HepG2 (cell line): Measurements from ENCODE around the gene NDE1. TPM values are rescaled to one million over a fixed set of nuclear protein-coding genes. Genes with fewer than 3 reads are reported as not detected.
A peak's percentile ranks its signal among the peaks of the same experiment; 100 is the strongest.

Experiments
- ATAC-seq: fragments of 200-7000 bp; cut with Tn5 transposase; 3 replicates; pipeline ENCODE4 v1.9.1; 2020; ENCODE audit warnings: mild to moderate bottlenecking, moderate library complexity
- BruUV-seq: library from RNA; stranded (reverse); fragments of 400-500 nt; replicated peaks from 2 replicates; lab custom pipeline; 2021; lab: Mats Ljungman, UMichigan
- CTCF ChIA-PET: fragments of 300-600 bp; formaldehyde crosslinking; extraction: SDS; loops from one replicate; lab custom pipeline; 2021; ENCODE audit warnings: low total read pairs, inconsistent platforms, low intra/inter-chr PET ratio; lab: Yijun Ruan, JAX
- POLR2A ChIA-PET: fragments of 350-600 bp; sonication (Branson Sonifier 250); formaldehyde crosslinking; loops from one replicate; lab custom pipeline; 2020; ENCODE audit warnings: antibody characterized with exemption, inconsistent platforms; lab: Yijun Ruan, JAX
- DNase-seq: peaks from one replicate; pipeline ENCODE4 v3.0.0-alpha.2; 2015; ENCODE audit warnings: low spot score
- FAIRE-seq: peaks from 3 replicates; lab custom pipeline; 2011; peaks lifted over from hg19 to GRCh38; lab: Jason Lieb, UNC
- H2AFZ ChIP-seq: one replicate; pipeline ENCODE4 v1.6.1; 2011; ENCODE audit warnings: low read length, inconsistent platforms
- H3K27ac ChIP-seq: fragments of 300-600 bp; 3 replicates; pipeline ENCODE4 v1.8.0; 2011; ENCODE audit warnings: mixed run types, mild to moderate bottlenecking, mixed read lengths, low read length, inconsistent platforms; ENCODE audit not compliant: insufficient read depth; ENCODE audit errors: extremely low read length
- H3K27me3 ChIP-seq, 2 experiments: fragments of 200-600 bp in 1 of 2; 2 replicates in 1 of 2; 3 replicates in 1 of 2; pipeline versions ENCODE4 v1.6.0 to v1.8.0; 2011; ENCODE audit warnings: low read length in 2 of 2, mild to moderate bottlenecking in 2 of 2, moderate library complexity in 2 of 2, inconsistent platforms in 1 of 2; ENCODE audit not compliant: insufficient read depth in 2 of 2, control insufficient read depth in 1 of 2
- H3K36me3 ChIP-seq, 2 experiments: fragments of 200-600 bp in 1 of 2; replicated peaks in 1 of 2; 2 replicates in 1 of 2; 3 replicates in 1 of 2; pipeline versions ENCODE4 v1.5.1 to v1.8.0; 2011; ENCODE audit warnings: low read length in 2 of 2, inconsistent platforms in 1 of 2; ENCODE audit not compliant: insufficient read depth in 2 of 2, control insufficient read depth in 1 of 2
- H3K4me1 ChIP-seq: 2 replicates; pipeline ENCODE4 v1.5.1; 2012; ENCODE audit warnings: low read length, inconsistent platforms; ENCODE audit not compliant: insufficient read depth
- H3K4me2 ChIP-seq: 2 replicates; pipeline ENCODE4 v1.6.0; 2011; ENCODE audit warnings: low read depth, low read length, inconsistent platforms
- H3K4me3 ChIP-seq, 3 experiments: fragments of 200-600 bp in 1 of 3; sonication (generic), shearing (Covaris generic) in 1 of 3; replicated peaks in 1 of 3; 2 replicates each; pipeline ENCODE4 v1.5.1; 2011 to 2016; ENCODE audit warnings: low read length in 3 of 3, inconsistent platforms in 2 of 3, low read depth in 2 of 3, mild to moderate bottlenecking in 2 of 3, control low read depth in 1 of 3, mixed read lengths in 1 of 3; ENCODE audit not compliant: insufficient read depth in 1 of 3
- H3K79me2 ChIP-seq: one replicate; pipeline ENCODE4 v1.6.1; 2011; ENCODE audit warnings: low read length, inconsistent platforms; ENCODE audit not compliant: insufficient read depth
- H3K9ac ChIP-seq: 2 replicates; pipeline ENCODE4 v1.6.0; 2011; ENCODE audit warnings: mild to moderate bottlenecking, low read depth, low read length, inconsistent platforms; ENCODE audit not compliant: insufficient read depth
- H3K9me3 ChIP-seq: 2 replicates; pipeline ENCODE4 v1.5.1; 2012; ENCODE audit warnings: mild to moderate bottlenecking, low read length
- H4K20me1 ChIP-seq: 2 replicates; pipeline ENCODE4 v1.6.0; 2011; ENCODE audit warnings: inconsistent platforms, mild to moderate bottlenecking, low read length, moderate library complexity; ENCODE audit not compliant: insufficient read depth
- ATF7 ChIP-seq, 2 experiments: fragments of 450-650 bp in 1 of 2; sonication (generic) in 1 of 2; formaldehyde crosslinking in 1 of 2; IDR thresholded peaks; 2 replicates each; pipeline versions ENCODE4 v1.4.0 to v1.6.1; 2016 to 2020; ENCODE audit warnings: antibody characterized with exemption in 1 of 2, mild to moderate bottlenecking in 1 of 2, missing genetic modification reagents in 1 of 2
- ATF7-NPFF ChIP-seq: sonication (generic); formaldehyde crosslinking; IDR thresholded peaks from 2 replicates; pipeline ENCODE4 v1.8.1; 2023; ENCODE audit warnings: mild to moderate bottlenecking, low read depth, missing genetic modification reagents, moderate library complexity
- BRD4 ChIP-seq: sonication (generic); formaldehyde crosslinking; IDR thresholded peaks from 2 replicates; pipeline ENCODE4 v1.4.0; 2020; ENCODE audit warnings: missing genetic modification reagents
- DMTF1 ChIP-seq: sonication (generic); formaldehyde crosslinking; IDR thresholded peaks from 2 replicates; pipeline ENCODE4 v1.4.0; 2020; ENCODE audit warnings: mild to moderate bottlenecking, missing genetic modification reagents
- HOXA9 ChIP-seq: sonication (generic); formaldehyde crosslinking; IDR thresholded peaks from 2 replicates; pipeline ENCODE4 v1.8.1; 2022; ENCODE audit warnings: missing genetic modification reagents, mild to moderate bottlenecking, moderate library complexity, borderline replicate concordance
- PHF20 ChIP-seq: sonication (generic); formaldehyde crosslinking; IDR thresholded peaks from 2 replicates; pipeline ENCODE4 v1.5.0; 2020; ENCODE audit warnings: mild to moderate bottlenecking, missing genetic modification reagents
- RAD21 ChIP-seq: fragments of 450-650 bp; formaldehyde crosslinking; IDR thresholded peaks from 2 replicates; pipeline ENCODE4 v1.5.0; 2020; ENCODE audit warnings: mild to moderate bottlenecking
- TFDP1 ChIP-seq: IDR thresholded peaks from 2 replicates; pipeline ENCODE4 v1.6.1; 2016; ENCODE audit warnings: missing compliant biosample characterization, missing genetic modification reagents, borderline replicate concordance
- ZNF317 ChIP-seq: sonication (generic); formaldehyde crosslinking; IDR thresholded peaks from 2 replicates; pipeline ENCODE4 v1.5.0; 2020; ENCODE audit warnings: mild to moderate bottlenecking, missing genetic modification reagents
- ZNF329 ChIP-seq: sonication (generic); formaldehyde crosslinking; IDR thresholded peaks from 2 replicates; pipeline ENCODE4 v1.9.0; 2021; ENCODE audit warnings: low read depth, mild to moderate bottlenecking, missing genetic modification reagents
- ZNF567 ChIP-seq: sonication (generic); formaldehyde crosslinking; IDR thresholded peaks from 2 replicates; pipeline ENCODE4 v1.8.1; 2023; ENCODE audit warnings: mild to moderate bottlenecking, missing genetic modification reagents, borderline replicate concordance
- ZNF629 ChIP-seq: sonication (generic); formaldehyde crosslinking; conservative IDR thresholded peaks from 2 replicates; pipeline ENCODE4 v1.5.0; 2020; ENCODE audit warnings: missing genetic modification reagents
- ZNF644 ChIP-seq: IDR thresholded peaks from 2 replicates; pipeline ENCODE4 v1.6.1; 2016; ENCODE audit warnings: low read depth
- ZNF660 ChIP-seq: sonication (generic); formaldehyde crosslinking; IDR thresholded peaks from 2 replicates; pipeline ENCODE4 v1.5.1; 2020; ENCODE audit warnings: mild to moderate bottlenecking, low read depth, missing genetic modification reagents, borderline replicate concordance
- ZNF747 ChIP-seq: sonication (generic); formaldehyde crosslinking; IDR thresholded peaks from 2 replicates; pipeline ENCODE4 v1.8.1; 2023; ENCODE audit warnings: missing genetic modification reagents, mild to moderate bottlenecking, borderline replicate concordance
- ZNF879 ChIP-seq: sonication (generic); formaldehyde crosslinking; IDR thresholded peaks from 2 replicates; pipeline ENCODE4 v1.8.1; 2023; ENCODE audit warnings: missing genetic modification reagents
- WGBS: methylation state at CpG from one replicate; pipeline ENCODE4 v1.1.6; 2017; ENCODE audit warnings: low lambda C conversion rate; 5-methylcytosine and 5-hydroxymethylcytosine counted together
- in situ Hi-C: cut with HindIII; loops from 2 replicates; pipeline ENCODE4 v1.10.0; 2017; ENCODE audit warnings: low pct_unique_long_range_greater_than_20kb; ENCODE audit not compliant: extremely low pct_ligation_motif_present
- intact Hi-C: fragments of 100-400 bp; cut with micrococcal nuclease; formaldehyde crosslinking; loops from one replicate; pipeline ENCODE4 v1.10.0; 2022; ENCODE audit not compliant: unreplicated experiment
- polyA plus RNA-seq, 8 experiments: library from polyadenylated mRNA; depleted of rRNA in 3 of 8; stranded (reverse) in 7 of 8; unstranded in 1 of 8; fragments of >200 nt; fragmentation: Illumina TruSeq in 4 of 8; extraction: Trizol in 4 of 8; gene quantifications; 2 replicates each; pipeline versions ENCODE4 v1.2.1 to v1.2.3, GENCODE V29; 2011 to 2016; ENCODE audit warnings: low read depth in 4 of 8, missing spikeins in 1 of 8, mixed read lengths in 1 of 8; ENCODE audit not compliant: insufficient read depth in 1 of 8
- total RNA-seq, 5 experiments: library from RNA; depleted of rRNA; stranded (reverse); fragments of >200 nt; fragmentation: Illumina TruSeq; extraction: Trizol; gene quantifications; 2 replicates each; pipeline ENCODE4 v1.2.3, GENCODE V29; 2016; ENCODE audit warnings: low read depth in 1 of 5
- TF ChIP-seq, protein P1 (sequence below): IDR thresholded peaks from 2 replicates; pipeline ENCODE4 v1.6.1; 2016; ENCODE audit warnings: mild to moderate bottlenecking, missing biosample characterization, missing genetic modification reagents

NDE1 gene
- total and polyA plus RNA-seq, 2 of the 13 experiments (the other 11 are each of a cell fraction or from before 2014, with no cell fraction given), result 40.9 to 72.5 TPM

GRCh38 chr16:15607700-15608396, 42.2 kb upstream of the NDE1 start (continued):
- no peak for TF ChIP-seq RAD21 (CRISPR knock-in tag)
- no peak for TF ChIP-seq BRD4 (CRISPR knock-in tag)
- no peak for TF ChIP-seq ZNF329 (CRISPR knock-in tag)
- no peak for TF ChIP-seq ZNF317 (CRISPR knock-in tag)
- TF ChIP-seq ZNF660, result no peak
- TF ChIP-seq HOXA9 (CRISPR knock-in tag), result no peak
- no peak for TF ChIP-seq ZNF629
- no peak for TF ChIP-seq ZNF879 (CRISPR knock-in tag)
- no peak for TF ChIP-seq ZNF644

GRCh38 chr16:15608398-15609285, 41.4 kb upstream of the NDE1 start:
- Histone ChIP-seq H4K20me1 (no peaks in the 10 kb centered on the region), H3K4me2 (peak overlapping the region; percentile 48), H2AFZ (no peak overlapping the region), H3K4me3 (no peak overlapping the region), H3K27ac (peak overlapping the region; percentile 58), H3K9ac (no peak overlapping the region), H3K4me1 (peaks cover 69% of the 10 kb centered on the region), H3K36me3 (peaks cover 27 to 44% of the 10 kb centered on the region in 2 experiments), H3K79me2 (no peaks in the 10 kb centered on the region), H3K27me3 (no peaks in the 10 kb centered on the region), H3K9me3 (no peaks in the 10 kb centered on the region)
- intact Hi-C loops, result loop anchor here (2.0 kb wide), 1 partner anchor 18 kb away; no protein-coding TSS in a partner anchor
- no TSS peak for BruUV-seq
- FAIRE-seq, result peak; percentile 89
- WGBS, result 64% methylated on average over 19 of the region's 19 CpGs
- ChIA-PET CTCF (interaction anchor here (1.1 kb wide), 1 partner anchor 34 kb away, joined by 3 read pairs; no protein-coding TSS in a partner anchor), POLR2A (interaction anchor here (0.7 to 6.0 kb wide), 10 partner anchors 10 to 388 kb away, joined by 3 to 89 read pairs (median 4); partner anchors contain the start of gene MARF1)
- peak; percentile 41 for ATAC-seq
- in situ Hi-C loops, result no loop called here
- DNase-seq, result peak; percentile 90
- TF ChIP-seq ATF7-NPFF (CRISPR knock-in tag) (no peak), ATF7 (IDR thresholded peaks at IDR 0.05) (peak; percentile 36; the same call in 1 of the 2 replicates), ATF7 (CRISPR knock-in tag; IDR thresholded peaks at IDR 0.05) (no peak; the same call in 1 of the 2 replicates), PHF20 (CRISPR knock-in tag) (no peak), TFDP1 (no peak), DMTF1 (CRISPR knock-in tag) (no peak), ZNF567 (CRISPR knock-in tag) (no peak), ZNF747 (CRISPR knock-in tag) (no peak)
- TF ChIP-seq, protein P1, sequence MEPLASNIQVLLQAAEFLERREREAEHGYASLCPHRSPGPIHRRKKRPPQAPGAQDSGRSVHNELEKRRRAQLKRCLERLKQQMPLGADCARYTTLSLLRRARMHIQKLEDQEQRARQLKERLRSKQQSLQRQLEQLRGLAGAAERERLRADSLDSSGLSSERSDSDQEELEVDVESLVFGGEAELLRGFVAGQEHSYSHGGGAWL (CRISPR knock-in tag), result 0 out of 2 replicates have a peak, but pooled peaks have one; percentile 44
